ENCODE data around the gene ATR. TPM values are rescaled to one million over a fixed set of nuclear protein-coding genes. Genes with fewer than 3 reads are reported as not detected.

Gene ATR
- total RNA-seq, 4 donors from 2014 or later = 13.1 to 26.8 (median 20.4) TPM

DNA sequence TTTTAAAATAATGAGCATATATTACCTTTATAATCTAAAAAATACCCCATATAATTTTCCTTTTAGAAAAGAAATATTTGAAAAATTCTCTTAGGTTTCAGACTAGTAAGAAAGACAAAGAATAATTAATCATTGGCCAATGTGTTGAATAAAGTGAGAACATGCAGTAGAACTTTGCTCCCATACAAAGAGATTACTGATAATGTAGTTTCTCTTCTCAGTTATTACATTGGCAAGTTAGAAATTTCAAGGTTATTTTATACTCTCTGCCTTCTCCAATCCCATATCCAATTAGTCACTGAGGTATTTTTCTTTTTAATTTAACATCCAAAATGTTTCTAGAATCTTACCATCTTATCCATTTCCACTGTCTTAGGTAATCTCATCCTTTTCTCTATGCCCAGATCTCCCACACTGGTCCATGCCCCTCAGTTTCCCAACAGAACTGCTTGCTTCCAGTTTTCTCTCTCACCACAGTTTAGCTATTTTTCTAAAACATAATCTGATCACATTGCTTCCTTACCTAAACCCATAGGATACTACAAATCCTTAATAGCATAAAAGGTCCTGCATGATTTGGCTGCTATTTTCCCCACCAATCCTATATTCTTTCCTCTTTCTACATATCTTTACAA is 141.5 kb downstream of the ATR start:
- Histone ChIP-seq H3K36me3 (peaks cover 0 to 20% of the 10 kb centered on the region in 2 donors), H3K4me3 (no peak overlapping the region), H3K4me1 (peaks cover 0 to 9% (median 0%) of the 10 kb centered on the region in 3 donors), H3K27me3 (no peaks in the 10 kb centered on the region), H3K27ac (no peak overlapping the region), H3K9me3 (no peaks in the 10 kb centered on the region)
- no peak for ATAC-seq
- TF ChIP-seq POLR2AphosphoS5 (IDR thresholded peaks at IDR 0.05) (no peak), EP300 (IDR thresholded peaks at IDR 0.05) (no peak), POLR2A (IDR thresholded peaks at IDR 0.05) (no peak)
- TF ChIP-seq, protein P1, sequence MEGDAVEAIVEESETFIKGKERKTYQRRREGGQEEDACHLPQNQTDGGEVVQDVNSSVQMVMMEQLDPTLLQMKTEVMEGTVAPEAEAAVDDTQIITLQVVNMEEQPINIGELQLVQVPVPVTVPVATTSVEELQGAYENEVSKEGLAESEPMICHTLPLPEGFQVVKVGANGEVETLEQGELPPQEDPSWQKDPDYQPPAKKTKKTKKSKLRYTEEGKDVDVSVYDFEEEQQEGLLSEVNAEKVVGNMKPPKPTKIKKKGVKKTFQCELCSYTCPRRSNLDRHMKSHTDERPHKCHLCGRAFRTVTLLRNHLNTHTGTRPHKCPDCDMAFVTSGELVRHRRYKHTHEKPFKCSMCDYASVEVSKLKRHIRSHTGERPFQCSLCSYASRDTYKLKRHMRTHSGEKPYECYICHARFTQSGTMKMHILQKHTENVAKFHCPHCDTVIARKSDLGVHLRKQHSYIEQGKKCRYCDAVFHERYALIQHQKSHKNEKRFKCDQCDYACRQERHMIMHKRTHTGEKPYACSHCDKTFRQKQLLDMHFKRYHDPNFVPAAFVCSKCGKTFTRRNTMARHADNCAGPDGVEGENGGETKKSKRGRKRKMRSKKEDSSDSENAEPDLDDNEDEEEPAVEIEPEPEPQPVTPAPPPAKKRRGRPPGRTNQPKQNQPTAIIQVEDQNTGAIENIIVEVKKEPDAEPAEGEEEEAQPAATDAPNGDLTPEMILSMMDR (IDR thresholded peaks at IDR 0.05) = no peak

DNA sequence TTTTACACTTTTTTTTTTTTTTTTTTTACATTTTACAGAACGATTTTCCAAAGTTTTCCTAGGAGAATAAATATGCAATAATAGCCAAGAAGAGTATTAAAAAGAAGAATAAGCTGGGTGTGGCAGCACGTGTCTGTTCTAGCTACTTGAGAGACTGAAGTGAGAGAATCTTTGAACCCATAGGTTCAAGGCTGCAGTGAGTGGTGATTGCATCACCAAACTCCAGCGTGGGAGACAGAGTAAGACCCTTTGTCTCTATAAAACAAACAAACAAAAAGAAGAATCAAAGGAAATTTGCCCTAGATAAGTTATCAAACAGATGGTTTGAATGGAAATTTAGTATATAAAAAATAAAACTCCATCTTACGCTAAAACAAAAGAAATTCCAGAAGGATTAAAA is 144.0 kb downstream of the ATR start:
- H3K4me3 ChIP-seq = no peak overlapping the region
- TF ChIP-seq POLR2AphosphoS5 (IDR thresholded peaks at IDR 0.05) (no peak), POLR2A (IDR thresholded peaks at IDR 0.05) (no peak), EP300 (IDR thresholded peaks at IDR 0.05) (no peak)
- TF ChIP-seq, protein P1 (IDR thresholded peaks at IDR 0.05) = no peak
- no peak overlapping the region for H3K27ac ChIP-seq
- H3K9me3 ChIP-seq = no peaks in the 10 kb centered on the region
- no peaks in the 10 kb centered on the region for H3K27me3 ChIP-seq
- no peaks in the 10 kb centered on the region for H3K4me1 ChIP-seq
- no peak for ATAC-seq
- 53 to 82% methylated on average over 3 to 4 of the region's 4 CpGs for WGBS, 2 donors (ENCODE audit: low coverage in 1 of 2)
- H3K36me3 ChIP-seq = peaks cover 0 to 41% of the 10 kb centered on the region in 2 donors

DNA sequence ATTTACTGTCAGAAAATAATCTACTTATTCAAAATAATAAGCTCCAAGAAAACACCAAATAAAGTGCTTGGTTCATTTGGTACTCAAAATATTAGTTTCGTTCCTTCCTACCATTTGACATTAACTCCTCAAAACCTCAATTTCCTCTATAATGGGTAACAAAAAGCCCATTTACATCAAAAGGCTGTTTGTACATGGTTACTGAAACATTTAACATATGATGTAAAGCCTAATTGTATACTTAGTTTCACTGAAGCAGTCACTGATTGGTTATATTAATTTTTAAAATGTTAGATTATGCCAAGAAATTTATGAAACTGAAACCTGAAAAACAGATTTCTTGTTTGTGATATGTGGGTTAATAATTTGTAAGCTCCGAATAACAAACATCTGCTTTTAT is 145.4 kb downstream of the ATR start:
- H3K36me3 ChIP-seq = peaks cover 0 to 54% of the 10 kb centered on the region in 2 donors
- 81 to 83% methylated on average over 2 of the region's 2 CpGs for WGBS, 2 donors (ENCODE audit: low coverage in 1 of 2)
- H3K4me1 ChIP-seq = no peaks in the 10 kb centered on the region
- no peak overlapping the region for H3K4me3 ChIP-seq
- H3K27ac ChIP-seq = no peak overlapping the region
- no peak for ATAC-seq
- H3K27me3 ChIP-seq = no peaks in the 10 kb centered on the region
- no peaks in the 10 kb centered on the region for H3K9me3 ChIP-seq
- TF ChIP-seq, protein P1 (IDR thresholded peaks at IDR 0.05) = no peak
- TF ChIP-seq POLR2A (IDR thresholded peaks at IDR 0.05) (no peak), EP300 (IDR thresholded peaks at IDR 0.05) (no peak), POLR2AphosphoS5 (IDR thresholded peaks at IDR 0.05) (no peak)

DNA sequence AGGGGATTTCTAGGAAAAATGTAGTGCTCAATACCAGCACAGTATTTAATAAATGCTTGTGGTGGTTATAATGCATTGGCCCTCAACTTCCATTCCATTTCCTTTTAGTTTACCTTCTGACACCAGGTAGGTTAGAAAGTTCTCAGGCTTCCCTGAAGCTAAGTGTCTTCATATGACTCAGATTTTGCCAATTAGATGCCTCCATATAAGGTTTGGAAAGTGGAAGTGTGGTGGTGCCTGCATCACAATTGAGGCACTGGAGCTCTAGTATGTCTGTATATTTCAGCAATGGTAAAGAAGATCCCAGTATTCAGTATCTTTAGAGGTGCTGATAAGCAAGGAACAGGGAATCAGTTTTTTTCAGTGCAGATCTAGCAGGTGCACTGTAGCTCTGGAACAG is 149.0 kb downstream of the ATR start:
- Histone ChIP-seq H3K27ac (no peak overlapping the region), H3K27me3 (no peaks in the 10 kb centered on the region), H3K36me3 (peaks cover 0 to 70% of the 10 kb centered on the region in 2 donors), H3K4me3 (no peak overlapping the region), H3K4me1 (no peaks in the 10 kb centered on the region), H3K9me3 (no peaks in the 10 kb centered on the region)
- no peak for ATAC-seq
- TF ChIP-seq EP300 (IDR thresholded peaks at IDR 0.05) (no peak), POLR2AphosphoS5 (IDR thresholded peaks at IDR 0.05) (no peak)
- TF ChIP-seq, protein P1 (IDR thresholded peaks at IDR 0.05) = no peak

GRCh38 chr3:142424754-142425153 is 153.8 kb downstream of the ATR start:
- no peaks in the 10 kb centered on the region for H3K9me3 ChIP-seq
- no peak overlapping the region for H3K27ac ChIP-seq
- no peaks in the 10 kb centered on the region for H3K27me3 ChIP-seq
- TF ChIP-seq POLR2A (IDR thresholded peaks at IDR 0.05) (no peak), POLR2AphosphoS5 (IDR thresholded peaks at IDR 0.05) (no peak), EP300 (IDR thresholded peaks at IDR 0.05) (no peak)
- TF ChIP-seq, protein P1 (IDR thresholded peaks at IDR 0.05) = no peak
- H3K4me1 ChIP-seq = no peaks in the 10 kb centered on the region
- peaks cover 0 to 86% of the 10 kb centered on the region in 2 donors for H3K36me3 ChIP-seq
- no peak for ATAC-seq
- WGBS, 2 donors (ENCODE audit: low coverage in 1 of 2) = 94 to 100% methylated on average over 1 of the region's 1 CpG
- H3K4me3 ChIP-seq = no peak overlapping the region
